Vagina (tissue), 2 donors: Measurements from ENCODE around the gene MVD.

Experiments
- CTCF ChIP-seq, 3 experiments: fragments of 450-650 bp in 2 of 3; fragments of 200-600 bp in 1 of 3; sonication (generic) in 1 of 3; IDR thresholded peaks; one replicate each; pipeline ENCODE4 v1.5.1; 2017 to 2019; ENCODE audit warnings: antibody characterized with exemption in 3 of 3, mild to moderate bottlenecking in 2 of 3, moderate library complexity in 2 of 3
- POLR2A ChIP-seq, 2 donors: fragments of 450-650 bp; IDR thresholded peaks; one replicate each; pipeline ENCODE4 v1.6.1; 2017; ENCODE audit warnings: antibody characterized with exemption in 2 of 2, mild to moderate bottlenecking in 2 of 2, moderate library complexity in 2 of 2

GRCh38 chr16:88623858-88624257, 39.0 kb downstream of the MVD start:
- no peak for TF ChIP-seq CTCF (IDR thresholded peaks at IDR 0.05)
- no peak for TF ChIP-seq POLR2A (IDR thresholded peaks at IDR 0.05)
